ENCODE measurements around the gene CLPSL2.

GRCh38 chr6:35736253-35736894 is 40.0 kb upstream of the CLPSL2 start:
- TF ChIP-seq POLR2A (IDR thresholded peaks at IDR 0.05) (no peak), EP300 (IDR thresholded peaks at IDR 0.05) (no peak)
